Limb (tissue), 2 donors: Measurements from ENCODE around the gene SLC2A13.
"Not testable (repeated sequence)": the region's sequence is repeated elsewhere in the genome, so short reads cannot be mapped to it uniquely, and the experiment has no call there.

Source experiments
- DNase-seq, 2 donors: peaks; one replicate each; pipeline ENCODE4 v3.0.0-alpha.2; 2016; ENCODE audit errors: extremely low spot score in 2 of 2

The SLC2A13 gene

GRCh38 chr12:39763071-39763889 lies 342.6 kb downstream of the SLC2A13 start:
- DNase-seq, result no peak

DNA sequence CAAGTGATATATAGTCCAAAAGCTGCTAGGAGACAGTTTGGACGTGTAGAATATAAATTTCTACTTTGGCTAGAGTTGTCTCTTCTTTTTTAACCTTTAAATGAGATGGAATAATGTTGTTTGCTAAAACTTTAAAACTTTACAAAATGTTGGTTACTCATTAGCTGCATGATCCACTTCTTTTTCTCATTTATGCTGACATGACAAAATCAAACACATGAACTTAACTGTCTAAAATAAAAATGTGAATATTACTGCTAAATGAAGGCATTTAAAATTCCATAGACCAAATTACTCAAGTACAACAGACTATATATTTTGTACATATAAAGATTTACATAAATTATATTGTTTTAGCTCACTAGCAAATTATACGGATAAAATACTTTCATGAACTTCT lies 350.4 kb downstream of the SLC2A13 start:
- no peak for DNase-seq

- no peak for DNase-seq
These were observed 353.3 kb downstream of the SLC2A13 start for GRCh38 chr12:39752482-39753137.

DNA sequence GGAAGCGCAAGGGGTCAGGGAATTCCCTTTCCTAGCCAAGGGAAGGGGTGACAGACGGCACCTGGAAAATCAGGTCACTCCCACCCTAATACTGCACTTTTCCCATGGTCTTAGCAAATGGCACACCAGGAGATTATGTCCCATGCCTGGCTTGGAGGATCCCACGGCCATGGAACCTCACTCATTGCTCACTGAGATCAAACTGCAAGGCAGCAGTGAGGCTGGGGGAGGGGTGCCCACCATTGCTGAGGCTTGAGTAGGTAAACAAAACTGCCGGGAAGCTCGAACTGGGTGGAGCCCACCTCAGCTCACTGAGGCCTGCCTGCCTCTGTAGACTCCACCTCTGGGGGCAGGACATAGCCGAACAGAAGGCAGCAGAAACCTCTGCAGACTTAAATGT lies 359.7 kb downstream of the SLC2A13 start:
- not testable (repeated sequence) for DNase-seq

DNA sequence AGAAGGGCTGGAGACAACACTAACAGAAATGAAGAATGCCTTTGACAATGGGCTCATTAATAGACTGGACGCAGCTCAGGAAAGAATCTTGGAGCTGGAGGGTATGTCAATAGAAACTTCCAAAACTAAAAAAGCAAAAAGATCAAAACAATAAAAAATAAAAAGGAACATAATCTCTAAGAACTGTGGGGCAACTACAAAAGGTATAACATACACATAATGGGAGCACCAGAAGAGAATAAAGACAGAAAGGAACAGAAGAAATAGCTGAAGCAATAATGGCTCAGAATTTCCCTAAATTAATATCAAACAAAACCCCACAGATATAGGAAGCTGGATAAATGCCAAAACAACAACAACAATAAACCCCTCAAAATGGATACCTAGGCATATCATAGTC lies 362.2 kb downstream of the SLC2A13 start:
- DNase-seq, result no peak

DNA sequence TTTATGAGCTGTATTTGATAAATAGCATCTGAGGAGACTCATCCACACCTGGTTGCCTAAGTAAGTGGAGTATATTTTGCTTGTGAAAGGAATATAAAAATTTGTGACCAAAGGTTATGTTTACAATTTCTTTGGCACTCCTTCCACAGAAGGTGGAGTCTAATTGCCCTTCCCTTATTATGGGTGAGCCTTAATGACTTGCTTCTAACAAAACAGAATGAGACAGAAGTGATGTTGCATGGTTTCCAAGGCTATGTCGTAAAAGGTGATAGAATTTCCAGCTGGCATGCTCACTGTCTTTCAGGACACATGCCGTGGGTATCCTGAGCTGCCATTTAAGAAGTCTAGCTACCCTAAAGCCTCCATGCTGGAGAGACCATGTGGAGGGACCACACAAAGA lies 369.5 kb downstream of the SLC2A13 start:
- no peak for DNase-seq

GRCh38 chr12:39723831-39724230 lies 382.1 kb downstream of the SLC2A13 start:
- peak; percentile 27 to 38 for DNase-seq

GRCh38 chr12:39722504-39722903 lies 383.4 kb downstream of the SLC2A13 start:
- DNase-seq, result no peak

- no peak for DNase-seq
These were observed 392.3 kb downstream of the SLC2A13 start for GRCh38 chr12:39713552-39713951.

DNA sequence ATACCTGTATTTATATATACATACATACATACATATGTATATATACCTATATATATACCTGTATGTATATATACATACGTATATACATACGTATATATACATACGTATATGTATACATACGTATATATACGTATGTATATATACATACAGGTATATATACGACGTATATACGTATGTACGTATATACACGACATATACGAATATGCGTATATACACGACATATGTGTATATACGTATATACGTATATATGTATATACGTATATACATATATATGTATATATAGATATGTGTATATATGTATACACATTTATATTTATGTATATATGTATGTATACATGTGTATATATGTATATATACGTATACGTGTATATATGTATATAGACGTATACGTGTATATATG lies 393.5 kb downstream of the SLC2A13 start:
- no peak for DNase-seq
